Activated CD8-positive, alpha-beta memory T cell treated with anti-CD3 and anti-CD28 coated beads for 4 hours (primary cell): ENCODE measurements around the gene VAC14.
"Not testable (repeated sequence)": the region's sequence is repeated elsewhere in the genome, so short reads cannot be mapped to it uniquely, and the experiment has no call there.

Experiments used
- DNase-seq, 2 donors: peaks; one replicate each; pipeline ENCODE4 v3.0.0-alpha.2; 2020; ENCODE audit warnings: low read depth in 2 of 2

VAC14 gene

GRCh38 chr16:70800781-70801480 lies at the start of gene VAC14:
Gene VAC14 (minus strand): TSS chr16:70801158. CDS start chr16:70800900, 258 bp downstream.
- DNase-seq = peak; percentile 92

GRCh38 chr16:70823498-70824118 lies 22.6 kb upstream of the VAC14 start:
- DNase-seq = not testable (repeated sequence)

- not testable (repeated sequence) for DNase-seq
These were observed 21.8 kb upstream of the VAC14 start for GRCh38 chr16:70822734-70823133.

- DNase-seq = not testable (repeated sequence)
These were observed 17.1 kb upstream of the VAC14 start for GRCh38 chr16:70818088-70818487.

GRCh38 chr16:70809392-70810060 lies 8.6 kb upstream of the VAC14 start:
- no peak for DNase-seq

GRCh38 chr16:70808371-70808770 lies 7.4 kb upstream of the VAC14 start:
- no peak for DNase-seq

GRCh38 chr16:70805787-70806186 lies 4.8 kb upstream of the VAC14 start:
- no peak for DNase-seq

GRCh38 chr16:70805380-70805779 lies 4.4 kb upstream of the VAC14 start:
- DNase-seq = no peak

- DNase-seq = no peak
These were observed 3.8 kb upstream of the VAC14 start for GRCh38 chr16:70804734-70805169.

GRCh38 chr16:70804153-70804733 lies 3.3 kb upstream of the VAC14 start:
- DNase-seq = no peak

- no peak for DNase-seq
These were observed 2.4 kb upstream of the VAC14 start for GRCh38 chr16:70803319-70803718.

- no peak for DNase-seq
These were observed 653 bp upstream of the VAC14 start for GRCh38 chr16:70801611-70802010.

GRCh38 chr16:70800311-70800710 lies 647 bp downstream of the VAC14 start:
- no peak for DNase-seq

- DNase-seq = no peak
These were observed 4.7 kb downstream of the VAC14 start for GRCh38 chr16:70796301-70796700.

- no peak for DNase-seq
These were observed 5.6 kb downstream of the VAC14 start for GRCh38 chr16:70795296-70795912.

- no peak for DNase-seq
These were observed 7.0 kb downstream of the VAC14 start for GRCh38 chr16:70793851-70794502.

GRCh38 chr16:70790815-70791214 lies 10.1 kb downstream of the VAC14 start:
- no peak for DNase-seq

- DNase-seq = no peak
These were observed 11.1 kb downstream of the VAC14 start for GRCh38 chr16:70789595-70790447.

GRCh38 chr16:70788668-70789594 lies 12.0 kb downstream of the VAC14 start:
- no peak for DNase-seq
